COLO668 (cell line): Measurements from ENCODE around the gene PARP4.
"Not testable (repeated sequence)": the region's sequence is repeated elsewhere in the genome, so short reads cannot be mapped to it uniquely, and the experiment has no call there.

Experiments used
- DNase-seq: peaks from one replicate; lab custom pipeline; 2025; ENCODE audit not compliant: unreplicated experiment; lab: John Stamatoyannopoulos, UW

The PARP4 gene

DNA sequence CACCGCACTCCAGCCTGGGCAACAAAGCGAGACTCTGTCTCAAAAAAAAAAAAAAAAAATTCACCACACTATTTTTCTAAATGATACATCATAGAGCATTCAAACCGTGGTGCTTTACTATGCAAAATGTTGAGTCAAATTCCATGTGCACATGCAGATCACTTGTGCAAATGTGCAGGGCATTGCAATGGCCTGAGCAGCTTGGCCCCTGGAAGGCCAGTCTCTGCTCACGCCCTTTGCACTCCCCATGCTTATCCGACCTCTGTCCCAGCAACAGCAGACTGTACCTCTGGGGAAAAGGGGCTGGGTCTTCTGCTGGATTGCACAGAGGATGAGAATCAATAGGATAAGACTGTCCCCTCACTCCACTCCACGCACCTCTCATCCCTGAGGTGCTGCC, 58.5 kb downstream of the PARP4 start:
- DNase-seq = no peak

- DNase-seq = no peak
Measured at GRCh38 chr13:24452044-24452443, 60.5 kb downstream of the PARP4 start.

DNA sequence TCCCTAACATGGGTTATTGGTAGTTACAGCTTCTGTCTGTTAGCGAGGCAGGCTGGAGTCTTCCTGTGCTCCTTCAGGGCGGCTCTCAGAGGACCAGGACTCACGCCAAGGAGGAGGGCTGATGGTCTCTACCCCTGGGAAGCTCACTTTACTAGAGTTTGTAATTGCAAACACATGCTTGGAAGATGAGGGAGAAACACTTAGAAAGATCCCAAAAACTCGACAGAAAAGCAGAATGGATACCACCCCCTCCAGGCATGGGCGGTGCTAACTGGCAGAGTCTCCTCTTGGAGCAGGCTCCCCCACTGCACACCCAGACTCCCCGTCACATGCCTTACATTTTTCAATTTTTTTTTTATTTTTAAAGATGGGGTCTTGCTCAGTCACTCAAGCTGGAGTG, 62.0 kb downstream of the PARP4 start:
- DNase-seq = no peak

DNA sequence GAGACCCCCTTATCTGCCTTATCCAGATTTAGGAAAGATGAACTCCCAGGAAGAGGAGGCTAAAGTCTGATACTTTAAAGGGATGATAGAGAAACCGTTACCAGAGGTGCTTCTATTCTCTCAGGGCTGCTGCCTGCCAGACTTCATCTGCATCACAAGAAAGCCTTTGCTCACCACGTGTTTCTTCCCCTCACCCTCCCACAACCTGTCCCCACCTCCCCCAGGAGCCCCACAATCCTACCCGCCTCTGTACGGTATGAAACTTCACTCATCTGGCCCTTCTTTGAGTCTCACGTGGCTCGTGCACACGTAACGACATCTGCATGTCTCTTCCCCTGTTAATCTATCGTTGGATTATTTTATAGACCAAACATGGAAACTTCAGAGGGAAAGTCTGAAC, 67.7 kb downstream of the PARP4 start:
- not testable (repeated sequence) for DNase-seq

GRCh38 chr13:24443366-24443765, 69.2 kb downstream of the PARP4 start:
- no peak for DNase-seq

- DNase-seq = not testable (repeated sequence)
Measured at GRCh38 chr13:24426045-24426444, 86.5 kb downstream of the PARP4 start.

DNA sequence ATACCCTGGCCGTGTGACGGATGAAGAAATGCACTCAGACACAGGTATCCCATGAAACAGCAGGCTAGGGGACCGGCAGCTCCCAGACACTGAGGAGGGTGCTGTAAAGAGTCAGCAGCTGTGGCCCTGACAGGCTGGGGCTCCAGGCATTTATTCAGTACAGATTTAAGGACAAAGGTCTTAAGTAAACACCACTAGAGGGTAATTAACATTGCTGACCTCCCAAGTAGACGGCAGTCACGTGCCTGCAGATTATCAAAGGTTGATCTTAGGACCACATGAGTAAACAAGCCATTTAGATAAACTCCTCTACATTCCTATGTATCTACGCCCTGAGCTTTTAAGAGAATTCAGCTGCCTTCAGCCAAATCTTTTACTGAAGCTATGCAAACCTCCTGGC, 92.9 kb downstream of the PARP4 start:
- not testable (repeated sequence) for DNase-seq

- DNase-seq = no peak
Measured at GRCh38 chr13:24407844-24408243, 104.7 kb downstream of the PARP4 start.

GRCh38 chr13:24406524-24406923, 106.1 kb downstream of the PARP4 start:
- DNase-seq = no peak

GRCh38 chr13:24396821-24397220, 115.8 kb downstream of the PARP4 start:
- DNase-seq = no peak

DNA sequence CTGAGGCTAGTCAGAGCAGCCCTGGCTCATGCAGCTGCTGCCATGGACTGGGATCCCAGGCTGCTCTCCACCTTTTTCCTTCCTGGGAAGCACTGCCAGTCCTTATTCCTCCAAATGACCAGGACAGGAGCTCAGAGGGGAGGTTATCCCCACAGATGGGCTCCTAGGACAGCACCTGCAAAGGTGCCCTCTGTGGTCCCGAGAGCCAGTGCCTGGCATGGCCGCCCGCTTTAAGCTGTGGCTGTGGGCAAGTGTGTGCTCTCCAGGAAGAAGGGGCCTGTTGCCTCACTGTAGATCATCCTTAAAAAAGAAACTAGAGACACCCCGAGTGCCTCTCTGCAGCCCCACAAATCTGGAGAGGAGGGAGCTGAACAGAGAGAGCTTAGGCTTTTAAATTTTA, 119.6 kb downstream of the PARP4 start:
- no peak for DNase-seq

DNA sequence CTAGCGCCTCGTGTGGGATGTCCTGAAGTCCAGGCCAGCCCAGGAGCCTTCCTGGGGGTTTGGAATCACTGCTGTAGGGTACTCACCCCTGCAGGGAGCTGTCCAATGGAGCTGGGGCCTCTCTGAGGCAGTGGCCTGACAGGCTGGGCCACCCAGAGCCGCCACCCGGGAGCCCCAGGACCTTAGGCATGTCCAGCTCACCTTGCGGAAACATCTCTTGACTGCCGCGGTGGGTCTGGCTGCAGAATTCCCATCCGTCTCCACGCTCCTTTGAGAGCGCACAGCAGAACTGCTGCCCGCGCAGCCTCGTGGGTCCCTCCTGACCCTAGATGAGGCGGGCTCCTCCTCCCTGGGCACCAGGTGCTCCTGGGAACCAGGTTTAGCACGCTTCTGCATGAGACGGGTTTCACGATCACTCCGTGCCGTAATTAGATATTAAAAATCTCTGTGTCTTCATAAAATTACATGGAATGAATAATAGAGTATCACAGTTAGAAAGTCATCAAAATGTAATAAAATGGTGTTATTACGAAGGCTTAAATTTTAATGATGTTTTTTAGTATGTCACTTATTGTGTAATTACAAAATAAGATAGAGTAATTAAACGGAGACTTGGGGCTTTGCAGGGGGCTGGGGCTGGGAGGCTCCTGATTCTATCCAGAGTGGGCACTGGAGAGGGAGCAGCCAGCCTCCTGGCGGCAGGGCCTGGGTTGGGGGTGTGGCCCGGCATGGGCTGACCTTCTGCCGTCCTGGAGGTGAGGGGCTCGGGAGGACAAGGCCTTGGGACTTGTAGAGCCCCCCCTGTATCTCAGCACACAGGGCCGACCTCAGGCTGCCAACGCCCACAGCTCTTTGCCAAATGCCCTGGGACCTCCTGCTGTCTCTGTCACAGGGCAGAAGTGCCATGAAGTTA, 120.6 kb downstream of the PARP4 start:
- DNase-seq = not testable (repeated sequence)

DNA sequence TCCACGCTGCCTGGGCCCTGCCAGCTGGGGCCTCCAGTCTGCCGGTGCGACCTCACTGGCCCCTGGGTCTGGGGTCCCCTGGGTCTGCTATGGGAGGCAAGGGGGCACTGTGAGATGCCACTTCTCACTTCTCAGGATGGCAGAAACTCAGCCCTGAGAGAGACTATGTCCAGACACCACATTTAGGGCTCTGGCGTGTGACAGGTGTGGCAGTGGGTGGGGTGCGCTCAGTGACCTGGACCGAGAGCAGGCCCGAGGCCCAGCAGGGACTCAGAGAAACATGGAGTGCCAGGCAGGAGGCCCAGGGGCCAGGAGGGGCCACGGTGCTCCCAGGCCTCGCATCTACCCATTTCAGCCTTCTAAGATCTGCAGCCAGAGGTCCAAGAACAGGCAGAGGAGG, 121.8 kb downstream of the PARP4 start:
- not testable (repeated sequence) for DNase-seq

- DNase-seq = no peak
Measured at GRCh38 chr13:24389506-24389905, 123.1 kb downstream of the PARP4 start.

DNA sequence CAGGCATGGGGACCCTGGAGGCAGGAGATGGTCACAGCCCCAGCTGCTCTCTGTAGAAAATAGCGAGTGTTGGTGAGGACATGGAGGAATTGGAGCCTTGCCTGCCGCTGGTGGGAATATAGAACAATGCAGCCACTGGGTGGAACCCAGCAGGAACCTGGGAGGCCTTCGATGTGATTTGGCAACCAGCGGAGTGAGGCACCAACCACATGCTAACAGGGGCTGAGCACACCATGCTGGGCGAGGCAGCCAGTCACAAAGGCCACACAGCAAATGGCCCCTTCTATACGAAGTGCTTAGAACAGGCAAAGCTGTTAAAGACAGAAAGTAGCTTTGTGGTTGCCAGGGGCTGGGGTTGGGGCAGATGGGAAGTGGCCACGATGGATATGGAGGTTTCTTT, 123.8 kb downstream of the PARP4 start:
- not testable (repeated sequence) for DNase-seq

DNA sequence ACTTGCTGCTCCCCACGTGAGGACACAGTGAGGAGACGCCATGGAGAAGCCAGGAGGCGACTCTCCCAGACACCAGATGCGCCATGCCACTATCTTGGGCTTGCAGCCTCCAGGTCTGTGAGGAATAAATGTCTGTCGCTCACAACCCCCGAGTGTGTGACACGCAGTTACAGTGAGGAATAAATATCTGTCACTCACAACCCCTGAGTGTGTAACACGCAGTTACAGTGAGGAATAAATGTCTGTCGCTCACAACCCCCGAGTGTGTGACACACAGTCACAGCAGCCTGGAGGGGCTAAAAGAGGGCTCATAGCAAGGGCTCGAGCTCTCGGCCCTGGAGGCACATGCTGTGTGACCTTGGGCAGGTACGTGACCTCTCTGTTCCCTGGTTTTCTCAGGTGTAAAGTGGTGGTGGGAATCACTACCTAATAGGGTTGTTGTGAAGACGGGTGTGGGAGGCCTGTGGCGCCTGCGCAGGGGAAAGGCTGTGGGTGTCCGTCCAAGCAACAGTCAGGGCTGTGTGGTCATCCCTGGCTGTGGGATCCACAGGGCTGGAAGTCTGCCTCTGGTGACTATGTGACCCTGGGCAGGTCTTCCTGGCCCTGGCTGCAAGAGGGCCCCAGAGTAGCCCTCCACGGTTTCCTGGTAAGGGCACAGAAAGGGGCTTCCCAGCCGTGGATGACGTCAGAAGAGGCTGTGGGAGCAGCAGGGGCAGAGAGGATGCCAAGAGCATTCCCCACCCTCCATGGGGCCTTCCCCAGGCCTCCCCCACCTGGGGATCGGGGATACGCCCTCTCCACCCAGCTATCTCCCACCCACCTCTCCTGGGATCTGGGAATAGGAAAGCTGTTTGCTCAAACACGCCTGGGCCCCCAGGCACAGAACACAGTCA, 125.5 kb downstream of the PARP4 start:
- no peak for DNase-seq

- DNase-seq = no peak
Measured at GRCh38 chr13:24385902-24386301, 126.7 kb downstream of the PARP4 start.

- DNase-seq = not testable (repeated sequence)
Measured at GRCh38 chr13:24384946-24385345, 127.6 kb downstream of the PARP4 start.

GRCh38 chr13:24384091-24384490, 128.5 kb downstream of the PARP4 start:
- not testable (repeated sequence) for DNase-seq

GRCh38 chr13:24381541-24382265, 130.9 kb downstream of the PARP4 start:
- no peak for DNase-seq

DNA sequence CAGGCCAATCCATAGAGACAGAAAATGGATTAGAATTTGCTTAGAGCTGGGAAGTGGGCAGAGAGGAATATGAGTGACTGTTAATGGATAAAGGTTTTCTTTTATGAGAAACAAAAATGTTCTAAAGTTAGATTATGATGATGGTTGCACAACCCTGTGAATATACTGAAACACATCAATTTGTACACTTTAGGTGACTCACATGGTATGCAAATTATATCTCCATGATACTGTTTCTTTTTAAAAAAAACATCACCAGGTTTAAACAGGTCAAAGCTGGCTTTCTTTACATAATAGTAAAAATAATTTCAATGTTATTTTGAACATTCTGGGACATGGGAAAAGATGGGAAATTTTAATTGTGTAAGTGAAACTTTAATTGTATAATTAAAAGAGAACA, 131.7 kb downstream of the PARP4 start:
- not testable (repeated sequence) for DNase-seq
